SU-DHL-6 (cell line): ENCODE data around the gene SIRPG.

Experiments used
- H2AFZ ChIP-seq: fragments of 200-600 bp; sonication (generic); 2 replicates; pipeline ENCODE4 v1.6.1; 2014; ENCODE audit warnings: low read depth, mild to moderate bottlenecking, moderate library complexity, mixed read lengths, antibody characterized with exemption, low read length; ENCODE audit not compliant: severe bottlenecking
- H3F3A ChIP-seq: fragments of 200-600 bp; shearing (Covaris generic); 2 replicates; pipeline ENCODE4 v1.6.0; 2016; ENCODE audit warnings: antibody characterized with exemption, mild to moderate bottlenecking; ENCODE audit not compliant: insufficient read depth
- H3K27ac ChIP-seq: fragments of 200-600 bp; sonication (generic); 2 replicates; pipeline ENCODE4 v1.5.1; 2016; ENCODE audit warnings: low read depth, mild to moderate bottlenecking, low read length, moderate library complexity, mixed read lengths
- H3K27me3 ChIP-seq: fragments of 200-600 bp; sonication (generic), shearing (Covaris generic); 2 replicates; pipeline ENCODE4 v1.6.0; 2014; ENCODE audit warnings: mild to moderate bottlenecking, low read length
- H3K36me3 ChIP-seq: fragments of 200-600 bp; sonication (generic); 2 replicates; pipeline ENCODE4 v1.6.1; 2014; ENCODE audit warnings: mild to moderate bottlenecking, low read length, mixed read lengths
- H3K4me2 ChIP-seq: fragments of 300-600, 200-600 bp; shearing (Covaris generic), sonication (generic); 2 replicates; pipeline ENCODE4 v1.6.0; 2014; ENCODE audit warnings: low read length, low read depth, mild to moderate bottlenecking; ENCODE audit not compliant: poor library complexity, severe bottlenecking
- H3K4me3 ChIP-seq: fragments of 200-600 bp; sonication (generic); 2 replicates; pipeline ENCODE4 v1.5.1; 2014; ENCODE audit warnings: antibody characterized with exemption, low read length, mild to moderate bottlenecking, mixed read lengths; ENCODE audit not compliant: insufficient read depth, poor library complexity, severe bottlenecking
- H3K79me2 ChIP-seq: fragments of 200-600 bp; sonication (generic); 2 replicates; pipeline ENCODE4 v1.6.1; 2014; ENCODE audit warnings: mild to moderate bottlenecking, low read length, moderate library complexity; ENCODE audit not compliant: insufficient read depth
- H3K9ac ChIP-seq: fragments of 200-600 bp; sonication (generic); 2 replicates; pipeline ENCODE4 v1.7.0; 2014; ENCODE audit warnings: mild to moderate bottlenecking, low read length
- H3K9me2 ChIP-seq: fragments of 200-600 bp; sonication (generic); replicated peaks from 2 replicates; pipeline ENCODE4 v1.6.1; 2014; ENCODE audit warnings: low read length; ENCODE audit not compliant: insufficient read depth
- H3K9me3 ChIP-seq: fragments of 200-600 bp; sonication (generic); 2 replicates; pipeline ENCODE4 v1.6.1; 2014; ENCODE audit warnings: low read length, mixed read lengths; ENCODE audit not compliant: insufficient read depth
- H4K20me1 ChIP-seq: fragments of 200-600 bp; sonication (generic); 2 replicates; pipeline ENCODE4 v1.6.1; 2014; ENCODE audit warnings: low read depth, mild to moderate bottlenecking, antibody characterized with exemption, low read length, moderate library complexity, mixed read lengths
- EZH2phosphoT487 ChIP-seq: fragments of 200-600 bp; sonication (generic), shearing (Covaris generic); conservative IDR thresholded peaks from 2 replicates; pipeline ENCODE4 v1.6.1; 2018; ENCODE audit warnings: mild to moderate bottlenecking, antibody characterized with exemption, low read length, moderate library complexity, mixed read lengths
- TF ChIP-seq, protein P1 (sequence below): fragments of 200-600 bp; sonication (generic); IDR thresholded peaks from one replicate; pipeline ENCODE4 v1.5.1; 2017; ENCODE audit warnings: antibody characterized with exemption, mild to moderate bottlenecking, low read length, moderate library complexity; ENCODE audit not compliant: insufficient read depth, poor library complexity, severe bottlenecking

Gene SIRPG

DNA sequence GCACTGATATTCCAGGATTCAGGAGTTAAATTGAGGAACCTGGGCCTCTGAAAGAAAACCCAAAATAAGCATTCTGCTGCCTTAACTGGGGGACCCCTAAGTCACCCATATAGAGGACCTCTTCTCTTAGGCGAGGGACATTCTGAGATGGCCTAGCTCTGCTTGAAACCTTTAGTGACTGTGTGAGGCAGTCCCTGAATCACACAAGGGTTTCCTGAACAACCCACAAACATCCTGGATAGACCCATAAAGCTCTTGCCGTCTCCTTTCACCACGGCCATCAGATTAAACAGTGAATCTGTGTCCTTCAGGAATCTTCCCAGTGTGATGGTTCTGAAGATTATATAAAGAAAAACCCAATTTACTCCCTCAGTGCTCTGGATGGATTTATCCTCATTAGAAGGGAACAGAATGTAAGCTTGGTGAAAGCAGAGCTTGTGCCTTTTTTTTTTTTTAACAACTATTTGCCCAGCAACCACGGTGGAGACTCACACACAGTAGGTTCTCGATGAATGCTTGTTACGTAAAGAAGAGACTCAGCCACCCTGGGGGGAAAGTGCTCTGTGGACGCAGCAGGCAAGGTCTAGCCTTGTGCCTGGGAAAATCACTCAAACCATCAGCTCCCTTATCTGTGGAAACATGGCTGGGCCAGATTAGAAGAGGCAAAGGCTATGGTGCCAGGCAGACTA, 39.1 kb upstream of the SIRPG start:
- no peak overlapping the region for H2AFZ ChIP-seq
- no peaks in the 10 kb centered on the region for H4K20me1 ChIP-seq
- no peak overlapping the region for H3K4me3 ChIP-seq
- H3F3A ChIP-seq, result no peaks in the 10 kb centered on the region
- H3K36me3 ChIP-seq, result no peaks in the 10 kb centered on the region
- no peak overlapping the region for H3K27ac ChIP-seq
- no peaks in the 10 kb centered on the region for H3K9me2 ChIP-seq
- H3K79me2 ChIP-seq, result no peaks in the 10 kb centered on the region
- H3K9ac ChIP-seq, result no peak overlapping the region
- no peak for TF ChIP-seq EZH2phosphoT487
- TF ChIP-seq, protein P1, sequence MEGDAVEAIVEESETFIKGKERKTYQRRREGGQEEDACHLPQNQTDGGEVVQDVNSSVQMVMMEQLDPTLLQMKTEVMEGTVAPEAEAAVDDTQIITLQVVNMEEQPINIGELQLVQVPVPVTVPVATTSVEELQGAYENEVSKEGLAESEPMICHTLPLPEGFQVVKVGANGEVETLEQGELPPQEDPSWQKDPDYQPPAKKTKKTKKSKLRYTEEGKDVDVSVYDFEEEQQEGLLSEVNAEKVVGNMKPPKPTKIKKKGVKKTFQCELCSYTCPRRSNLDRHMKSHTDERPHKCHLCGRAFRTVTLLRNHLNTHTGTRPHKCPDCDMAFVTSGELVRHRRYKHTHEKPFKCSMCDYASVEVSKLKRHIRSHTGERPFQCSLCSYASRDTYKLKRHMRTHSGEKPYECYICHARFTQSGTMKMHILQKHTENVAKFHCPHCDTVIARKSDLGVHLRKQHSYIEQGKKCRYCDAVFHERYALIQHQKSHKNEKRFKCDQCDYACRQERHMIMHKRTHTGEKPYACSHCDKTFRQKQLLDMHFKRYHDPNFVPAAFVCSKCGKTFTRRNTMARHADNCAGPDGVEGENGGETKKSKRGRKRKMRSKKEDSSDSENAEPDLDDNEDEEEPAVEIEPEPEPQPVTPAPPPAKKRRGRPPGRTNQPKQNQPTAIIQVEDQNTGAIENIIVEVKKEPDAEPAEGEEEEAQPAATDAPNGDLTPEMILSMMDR, result no peak
- no peak overlapping the region for H3K4me2 ChIP-seq
- H3K27me3 ChIP-seq, result no peaks in the 10 kb centered on the region
- no peaks in the 10 kb centered on the region for H3K9me3 ChIP-seq

DNA sequence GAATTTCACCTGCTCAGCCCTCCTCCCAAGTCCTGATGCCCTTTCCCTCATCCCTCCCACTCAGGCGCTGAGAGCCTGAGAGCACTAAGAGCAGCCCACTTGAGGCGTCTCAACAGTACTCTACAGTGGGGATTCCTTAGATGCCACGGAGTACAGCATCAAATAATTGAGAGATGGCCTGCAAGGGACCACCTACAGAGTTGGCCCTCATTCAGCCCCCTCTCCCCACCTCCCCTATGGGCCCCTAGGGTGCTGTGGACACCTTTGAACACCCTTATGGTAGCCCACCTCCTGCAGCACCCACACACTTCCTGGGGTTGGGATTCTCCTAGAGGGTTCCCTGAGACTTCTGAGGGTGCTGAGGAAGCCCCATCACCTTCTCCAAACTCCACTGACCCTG, 37.1 kb upstream of the SIRPG start:
- no peaks in the 10 kb centered on the region for H4K20me1 ChIP-seq
- H3K9me3 ChIP-seq, result no peaks in the 10 kb centered on the region
- no peak overlapping the region for H3K9ac ChIP-seq
- H3K9me2 ChIP-seq, result no peaks in the 10 kb centered on the region
- H3F3A ChIP-seq, result no peaks in the 10 kb centered on the region
- no peak for TF ChIP-seq EZH2phosphoT487
- TF ChIP-seq, protein P1, result no peak
- H3K4me2 ChIP-seq, result no peak overlapping the region
- no peaks in the 10 kb centered on the region for H3K27me3 ChIP-seq
- no peak overlapping the region for H3K27ac ChIP-seq
- H3K79me2 ChIP-seq, result no peaks in the 10 kb centered on the region
- no peak overlapping the region for H2AFZ ChIP-seq
- no peak overlapping the region for H3K4me3 ChIP-seq
- no peaks in the 10 kb centered on the region for H3K36me3 ChIP-seq

DNA sequence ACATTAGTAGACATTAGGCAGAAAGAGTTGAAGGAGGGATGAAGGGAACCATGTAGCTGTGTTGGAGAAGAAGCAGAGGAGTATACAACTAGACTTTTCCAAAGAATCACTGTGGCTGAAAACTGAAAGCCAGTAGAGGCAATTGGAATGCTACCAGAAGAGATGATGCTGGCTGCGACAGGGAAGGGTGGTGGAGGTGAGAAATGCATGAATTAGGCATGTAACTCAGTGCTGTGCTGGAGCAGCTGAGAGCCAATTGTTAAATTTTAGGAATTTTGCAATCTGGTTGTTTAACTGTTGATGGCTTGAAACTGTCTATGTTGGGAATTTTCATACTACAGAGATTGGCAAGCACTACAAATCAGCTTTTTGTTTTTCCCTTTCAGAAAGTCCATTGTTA, 35.8 kb upstream of the SIRPG start:
- no peak for TF ChIP-seq EZH2phosphoT487
- TF ChIP-seq, protein P1, result no peak
- Histone ChIP-seq H3K9me2 (no peaks in the 10 kb centered on the region), H3K4me2 (no peak overlapping the region), H4K20me1 (no peaks in the 10 kb centered on the region), H3K9me3 (no peaks in the 10 kb centered on the region), H3K4me3 (no peak overlapping the region), H3K27me3 (no peaks in the 10 kb centered on the region), H3F3A (no peaks in the 10 kb centered on the region), H3K27ac (no peak overlapping the region), H3K9ac (no peak overlapping the region), H3K79me2 (no peaks in the 10 kb centered on the region), H3K36me3 (no peaks in the 10 kb centered on the region), H2AFZ (no peak overlapping the region)
